ENCODE results near the gene VPS13A.

Gene VPS13A

DNA sequence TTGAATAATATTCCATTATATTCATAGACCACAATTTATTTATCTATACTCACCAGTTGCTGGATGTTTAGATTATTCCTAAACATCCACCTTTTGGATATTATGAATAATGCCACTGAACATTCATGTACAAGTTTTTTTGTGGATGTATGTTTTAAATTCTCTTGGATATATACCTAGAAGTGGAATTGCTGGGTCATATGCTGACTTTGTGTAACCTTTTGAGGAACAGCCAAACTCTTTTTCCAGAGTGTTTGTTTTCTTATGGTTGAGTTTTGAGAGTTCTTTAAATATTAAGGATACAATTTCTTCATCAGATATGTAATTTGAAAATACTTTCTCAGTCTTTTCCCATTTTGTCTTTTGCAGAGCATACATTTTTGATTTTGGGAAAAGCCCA, 2.7 kb downstream of the VPS13A start:
- Histone ChIP-seq H3K4me1 (ENCODE audit: control insufficient read depth in 5 of 5, insufficient read depth in 5 of 5, low read length in 5 of 5) (peaks cover 0 to 26% (median 22%) of the 10 kb centered on the region in 5 donors), H3K4me3 (ENCODE audit: low read depth in 1 of 5, low read length in 5 of 5) (no peak overlapping the region), H3K9ac (ENCODE audit: low read length in 5 of 5) (no peak overlapping the region), H3K9me3 (ENCODE audit: control insufficient read depth in 5 of 5, low read length in 5 of 5) (no peaks in the 10 kb centered on the region), H3K27me3 (ENCODE audit: control insufficient read depth in 5 of 5, insufficient read depth in 4 of 5, low read length in 5 of 5) (no peaks in the 10 kb centered on the region), H3K36me3 (ENCODE audit: control insufficient read depth in 5 of 5, insufficient read depth in 5 of 5, low read length in 5 of 5) (no peaks in the 10 kb centered on the region), H3K27ac (ENCODE audit: low read depth, low read length) (no peak overlapping the region)

DNA sequence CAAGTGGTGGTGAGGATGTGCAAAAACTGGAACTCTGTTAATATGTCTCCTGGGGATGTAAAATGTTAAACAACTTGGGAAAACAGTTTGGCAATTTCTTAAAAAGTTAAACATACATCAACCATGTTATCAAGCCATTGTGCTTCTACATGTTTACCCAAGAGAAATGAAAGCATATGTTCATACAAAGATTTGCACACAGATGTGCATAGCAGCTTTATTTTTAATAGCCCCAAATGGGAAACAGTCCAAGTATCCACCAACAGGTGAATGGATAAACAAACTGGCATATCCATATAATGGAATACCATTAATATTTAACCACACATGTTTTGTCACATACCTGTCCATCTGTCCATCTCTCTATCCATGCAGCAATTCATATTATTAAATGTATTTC, 6.2 kb downstream of the VPS13A start:
- no peak overlapping the region for H3K9ac ChIP-seq (ENCODE audit: low read length in 5 of 5)
- no peaks in the 10 kb centered on the region for H3K27me3 ChIP-seq (ENCODE audit: control insufficient read depth in 5 of 5, insufficient read depth in 4 of 5, low read length in 5 of 5)
- H3K27ac ChIP-seq (ENCODE audit: low read depth, low read length), result no peak overlapping the region
- H3K9me3 ChIP-seq (ENCODE audit: control insufficient read depth in 5 of 5, low read length in 5 of 5), result no peaks in the 10 kb centered on the region
- peaks cover 0 to 8% (median 8%) of the 10 kb centered on the region in 5 donors for H3K4me1 ChIP-seq (ENCODE audit: control insufficient read depth in 5 of 5, insufficient read depth in 5 of 5, low read length in 5 of 5)
- no peaks in the 10 kb centered on the region for H3K36me3 ChIP-seq (ENCODE audit: control insufficient read depth in 5 of 5, insufficient read depth in 5 of 5, low read length in 5 of 5)
- H3K4me3 ChIP-seq (ENCODE audit: low read depth in 1 of 5, low read length in 5 of 5), result no peak overlapping the region

DNA sequence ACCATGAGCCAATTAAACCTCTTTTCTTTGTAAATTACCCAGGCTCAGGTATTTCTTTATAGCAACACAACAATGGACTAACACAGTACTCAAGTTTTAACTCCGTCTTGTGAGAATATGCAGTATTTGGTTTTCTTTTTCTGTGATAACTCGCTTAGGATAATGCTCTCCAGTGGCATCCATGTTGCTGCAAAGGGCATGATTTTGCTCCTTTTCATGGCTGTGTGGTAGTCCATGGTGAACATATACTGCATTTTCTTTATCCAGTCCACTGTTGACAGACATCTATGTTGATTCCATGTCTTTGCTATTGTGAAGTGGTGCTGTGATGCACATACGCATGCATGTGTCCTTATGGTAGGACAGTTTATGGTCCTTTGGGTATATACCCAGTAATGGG, 10.9 kb downstream of the VPS13A start:
- no peaks in the 10 kb centered on the region for H3K4me1 ChIP-seq (ENCODE audit: control insufficient read depth in 5 of 5, insufficient read depth in 5 of 5, low read length in 5 of 5)
- H3K27me3 ChIP-seq (ENCODE audit: control insufficient read depth in 5 of 5, insufficient read depth in 4 of 5, low read length in 5 of 5), result no peaks in the 10 kb centered on the region
- H3K9ac ChIP-seq (ENCODE audit: low read length in 5 of 5), result no peak overlapping the region
- H3K36me3 ChIP-seq (ENCODE audit: control insufficient read depth in 5 of 5, insufficient read depth in 5 of 5, low read length in 5 of 5), result no peaks in the 10 kb centered on the region
- H3K27ac ChIP-seq (ENCODE audit: low read depth, low read length), result no peak overlapping the region
- no peaks in the 10 kb centered on the region for H3K9me3 ChIP-seq (ENCODE audit: control insufficient read depth in 5 of 5, low read length in 5 of 5)
- no peak overlapping the region for H3K4me3 ChIP-seq (ENCODE audit: low read depth in 1 of 5, low read length in 5 of 5)

DNA sequence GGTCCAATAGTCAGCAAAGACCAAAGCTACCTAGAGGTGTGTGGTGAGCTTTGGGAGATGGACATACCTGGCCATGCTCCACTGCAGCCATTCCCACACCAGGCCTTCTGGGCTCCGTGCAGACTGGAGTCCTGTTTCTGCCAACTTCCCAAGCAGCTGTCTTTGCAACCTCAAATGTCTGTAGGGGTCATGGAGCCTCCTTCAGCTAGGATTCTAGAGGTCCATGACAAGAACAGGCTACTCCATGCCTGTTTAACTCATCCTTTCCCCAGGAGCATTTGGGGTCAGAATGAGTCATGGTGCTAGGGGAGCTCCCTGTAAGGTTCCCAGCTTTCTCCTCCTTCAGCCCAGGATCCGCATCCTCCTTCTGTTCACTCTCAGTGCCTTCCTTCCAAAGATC, 17.1 kb downstream of the VPS13A start:
- Histone ChIP-seq H3K27me3 (ENCODE audit: control insufficient read depth in 5 of 5, insufficient read depth in 4 of 5, low read length in 5 of 5) (no peaks in the 10 kb centered on the region), H3K4me1 (ENCODE audit: control insufficient read depth in 5 of 5, insufficient read depth in 5 of 5, low read length in 5 of 5) (no peaks in the 10 kb centered on the region), H3K27ac (ENCODE audit: low read depth, low read length) (no peak overlapping the region), H3K9me3 (ENCODE audit: control insufficient read depth in 5 of 5, low read length in 5 of 5) (no peaks in the 10 kb centered on the region), H3K36me3 (ENCODE audit: control insufficient read depth in 5 of 5, insufficient read depth in 5 of 5, low read length in 5 of 5) (no peaks in the 10 kb centered on the region), H3K9ac (ENCODE audit: low read length in 5 of 5) (no peak overlapping the region), H3K4me3 (ENCODE audit: low read depth in 1 of 5, low read length in 5 of 5) (no peak overlapping the region)

DNA sequence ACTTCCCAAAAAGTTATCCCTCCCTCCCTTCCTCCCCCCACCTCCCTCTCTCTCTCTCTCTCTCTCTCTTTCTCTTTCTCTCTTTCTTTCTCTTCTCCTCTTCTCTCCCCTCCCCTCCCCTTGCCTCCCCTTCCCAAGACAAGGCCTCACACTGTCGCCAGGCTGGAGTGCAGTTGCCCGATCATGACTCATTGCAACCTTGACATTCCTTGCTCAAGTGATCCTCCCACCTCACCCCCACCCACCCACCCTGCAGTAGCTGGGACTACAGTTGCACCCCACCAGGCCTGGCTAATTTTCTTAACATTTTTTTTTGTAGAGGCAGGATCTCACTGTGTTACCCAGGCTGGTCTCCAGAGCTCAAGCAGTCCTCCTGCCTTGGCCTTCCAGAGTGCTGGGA, 32.8 kb downstream of the VPS13A start:
- H3K9ac ChIP-seq (ENCODE audit: low read length in 5 of 5), result no peak overlapping the region
- H3K27ac ChIP-seq (ENCODE audit: low read depth, low read length), result no peak overlapping the region
- H3K4me1 ChIP-seq (ENCODE audit: control insufficient read depth in 5 of 5, insufficient read depth in 5 of 5, low read length in 5 of 5), result no peaks in the 10 kb centered on the region
- H3K4me3 ChIP-seq (ENCODE audit: low read depth in 1 of 5, low read length in 5 of 5), result no peak overlapping the region
- H3K36me3 ChIP-seq (ENCODE audit: control insufficient read depth in 5 of 5, insufficient read depth in 5 of 5, low read length in 5 of 5), result peaks cover 2 to 18% (median 13%) of the 10 kb centered on the region in 5 donors
- no peaks in the 10 kb centered on the region for H3K27me3 ChIP-seq (ENCODE audit: control insufficient read depth in 5 of 5, insufficient read depth in 4 of 5, low read length in 5 of 5)
- H3K9me3 ChIP-seq (ENCODE audit: control insufficient read depth in 5 of 5, low read length in 5 of 5), result no peaks in the 10 kb centered on the region

DNA sequence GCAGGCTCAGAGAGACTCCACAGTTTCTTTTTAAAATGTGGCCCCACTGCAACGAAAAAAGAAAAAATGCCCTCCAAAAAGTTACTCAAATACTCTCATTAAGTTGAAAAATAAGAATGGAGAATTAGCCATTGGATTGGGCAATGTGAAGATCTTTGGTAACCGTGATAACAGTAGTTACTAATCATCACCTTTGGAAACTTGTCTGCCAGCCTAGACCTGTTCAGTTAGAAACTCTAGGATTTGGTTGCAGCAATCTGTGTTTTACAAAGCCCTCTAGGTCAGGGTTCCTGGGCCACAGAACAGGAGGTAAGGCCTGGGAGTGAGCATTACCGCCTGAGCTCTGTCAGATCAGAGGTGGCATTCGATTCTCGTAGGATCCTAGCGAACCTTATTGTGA, 34.2 kb downstream of the VPS13A start:
- Histone ChIP-seq H3K9me3 (ENCODE audit: control insufficient read depth in 5 of 5, low read length in 5 of 5) (no peaks in the 10 kb centered on the region), H3K27me3 (ENCODE audit: control insufficient read depth in 5 of 5, insufficient read depth in 4 of 5, low read length in 5 of 5) (no peaks in the 10 kb centered on the region), H3K9ac (ENCODE audit: low read length in 5 of 5) (no peak overlapping the region), H3K4me1 (ENCODE audit: control insufficient read depth in 5 of 5, insufficient read depth in 5 of 5, low read length in 5 of 5) (no peaks in the 10 kb centered on the region), H3K4me3 (ENCODE audit: low read depth in 1 of 5, low read length in 5 of 5) (no peak overlapping the region), H3K27ac (ENCODE audit: low read depth, low read length) (no peak overlapping the region), H3K36me3 (ENCODE audit: control insufficient read depth in 5 of 5, insufficient read depth in 5 of 5, low read length in 5 of 5) (peaks cover 2 to 23% (median 13%) of the 10 kb centered on the region in 5 donors)

DNA sequence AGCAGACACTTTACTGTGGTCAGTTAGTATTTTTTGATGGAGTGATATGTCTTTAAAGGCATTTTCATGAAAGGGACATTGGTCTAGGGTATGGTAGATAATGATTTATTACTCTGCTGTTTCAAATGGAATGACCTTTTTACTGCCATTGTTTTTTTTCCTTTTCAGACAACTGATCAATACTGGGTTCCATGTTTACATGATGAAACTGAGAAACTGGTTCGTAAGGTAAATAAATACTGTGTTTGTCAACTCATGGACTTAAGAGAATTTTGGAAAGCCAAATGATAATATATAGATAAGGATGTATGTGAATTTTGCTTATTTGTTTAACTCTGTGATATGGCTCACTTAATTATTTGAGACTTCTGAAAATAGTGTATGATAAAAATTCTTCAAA, 35.5 kb downstream of the VPS13A start:
- Histone ChIP-seq H3K27me3 (ENCODE audit: control insufficient read depth in 5 of 5, insufficient read depth in 4 of 5, low read length in 5 of 5) (no peaks in the 10 kb centered on the region), H3K9ac (ENCODE audit: low read length in 5 of 5) (no peak overlapping the region), H3K4me3 (ENCODE audit: low read depth in 1 of 5, low read length in 5 of 5) (no peak overlapping the region), H3K9me3 (ENCODE audit: control insufficient read depth in 5 of 5, low read length in 5 of 5) (no peaks in the 10 kb centered on the region), H3K4me1 (ENCODE audit: control insufficient read depth in 5 of 5, insufficient read depth in 5 of 5, low read length in 5 of 5) (no peaks in the 10 kb centered on the region), H3K36me3 (ENCODE audit: control insufficient read depth in 5 of 5, insufficient read depth in 5 of 5, low read length in 5 of 5) (peaks cover 2 to 23% (median 13%) of the 10 kb centered on the region in 5 donors), H3K27ac (ENCODE audit: low read depth, low read length) (no peak overlapping the region)

DNA sequence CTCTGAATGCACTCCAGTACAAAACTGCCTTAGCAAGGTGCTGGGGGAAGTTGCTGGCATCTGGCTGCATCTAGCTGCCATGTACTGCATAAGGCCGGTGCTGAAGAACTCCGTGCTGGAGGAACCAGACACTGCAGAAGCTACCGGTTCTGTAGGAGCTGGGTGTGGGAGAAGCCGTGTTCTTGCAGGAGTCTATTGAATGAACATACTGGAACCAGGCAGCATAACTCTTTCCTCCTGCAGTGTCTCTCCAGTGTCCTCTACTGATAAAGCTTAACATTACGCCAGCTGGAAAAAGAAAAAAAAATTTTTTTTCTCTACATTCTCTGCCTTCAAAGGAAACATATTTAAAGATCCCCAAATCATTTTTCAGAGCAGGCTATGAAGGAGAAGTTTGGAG, 38.5 kb downstream of the VPS13A start:
- Histone ChIP-seq H3K4me3 (ENCODE audit: low read depth in 1 of 5, low read length in 5 of 5) (no peak overlapping the region), H3K4me1 (ENCODE audit: control insufficient read depth in 5 of 5, insufficient read depth in 5 of 5, low read length in 5 of 5) (peaks cover 0 to 4% (median 0%) of the 10 kb centered on the region in 5 donors), H3K9me3 (ENCODE audit: control insufficient read depth in 5 of 5, low read length in 5 of 5) (no peaks in the 10 kb centered on the region), H3K27me3 (ENCODE audit: control insufficient read depth in 5 of 5, insufficient read depth in 4 of 5, low read length in 5 of 5) (no peaks in the 10 kb centered on the region), H3K36me3 (ENCODE audit: control insufficient read depth in 5 of 5, insufficient read depth in 5 of 5, low read length in 5 of 5) (peaks cover 4 to 18% (median 9%) of the 10 kb centered on the region in 5 donors), H3K9ac (ENCODE audit: low read length in 5 of 5) (no peak overlapping the region), H3K27ac (ENCODE audit: low read depth, low read length) (no peak overlapping the region)

DNA sequence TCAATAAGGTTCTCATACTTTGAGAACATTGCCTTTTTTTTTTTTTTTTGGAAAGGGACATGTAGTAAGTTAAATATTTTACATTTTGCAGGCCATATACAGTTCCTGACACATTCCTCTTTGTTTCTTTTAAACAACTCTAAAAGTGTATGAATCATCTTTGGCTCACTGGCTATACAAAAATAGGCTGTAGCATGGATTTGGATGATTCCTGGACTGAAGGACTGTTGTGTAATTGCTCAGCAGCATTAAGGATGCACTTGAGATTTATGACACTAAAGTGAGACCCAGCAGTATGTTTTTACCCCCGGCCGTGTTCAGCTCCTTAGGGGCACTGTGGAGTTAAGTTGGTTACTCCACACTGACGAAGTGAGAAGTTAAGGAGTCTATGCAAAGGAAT, 41.3 kb downstream of the VPS13A start:
- Histone ChIP-seq H3K4me3 (ENCODE audit: low read depth in 1 of 5, low read length in 5 of 5) (no peak overlapping the region), H3K4me1 (ENCODE audit: control insufficient read depth in 5 of 5, insufficient read depth in 5 of 5, low read length in 5 of 5) (peaks cover 0 to 4% (median 0%) of the 10 kb centered on the region in 5 donors), H3K9me3 (ENCODE audit: control insufficient read depth in 5 of 5, low read length in 5 of 5) (no peaks in the 10 kb centered on the region), H3K9ac (ENCODE audit: low read length in 5 of 5) (no peak overlapping the region), H3K27me3 (ENCODE audit: control insufficient read depth in 5 of 5, insufficient read depth in 4 of 5, low read length in 5 of 5) (no peaks in the 10 kb centered on the region), H3K36me3 (ENCODE audit: control insufficient read depth in 5 of 5, insufficient read depth in 5 of 5, low read length in 5 of 5) (peaks cover 5 to 26% (median 10%) of the 10 kb centered on the region in 5 donors), H3K27ac (ENCODE audit: low read depth, low read length) (no peak overlapping the region)

DNA sequence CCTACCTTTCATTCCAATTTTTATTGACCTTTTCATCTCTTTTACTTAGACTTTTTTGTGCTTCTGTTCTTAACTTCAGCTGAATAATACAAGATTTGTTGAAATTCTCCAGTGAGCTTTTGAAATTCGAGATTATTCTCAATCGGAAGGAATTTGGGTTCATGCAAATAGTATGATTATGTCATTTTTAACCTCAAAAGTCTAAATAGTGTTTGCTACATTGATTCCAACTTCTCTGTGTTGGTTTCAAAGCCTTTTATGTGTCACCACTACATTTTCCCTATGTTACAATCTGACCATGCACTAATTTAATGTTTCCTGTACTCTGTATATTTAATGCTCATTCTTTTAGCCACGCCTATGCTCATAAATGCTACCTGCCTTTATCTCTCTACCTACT, 44.1 kb downstream of the VPS13A start:
- Histone ChIP-seq H3K36me3 (ENCODE audit: control insufficient read depth in 5 of 5, insufficient read depth in 5 of 5, low read length in 5 of 5) (peaks cover 8 to 29% (median 15%) of the 10 kb centered on the region in 5 donors), H3K4me1 (ENCODE audit: control insufficient read depth in 5 of 5, insufficient read depth in 5 of 5, low read length in 5 of 5) (peaks cover 0 to 4% (median 0%) of the 10 kb centered on the region in 5 donors), H3K9ac (ENCODE audit: low read length in 5 of 5) (no peak overlapping the region), H3K27me3 (ENCODE audit: control insufficient read depth in 5 of 5, insufficient read depth in 4 of 5, low read length in 5 of 5) (no peaks in the 10 kb centered on the region), H3K9me3 (ENCODE audit: control insufficient read depth in 5 of 5, low read length in 5 of 5) (no peaks in the 10 kb centered on the region), H3K27ac (ENCODE audit: low read depth, low read length) (no peak overlapping the region), H3K4me3 (ENCODE audit: low read depth in 1 of 5, low read length in 5 of 5) (no peak overlapping the region)
